WTC11 (cell line): ENCODE data around the gene PRKAR1B. TPM values are rescaled to one million over a fixed set of nuclear protein-coding genes. Genes with fewer than 3 reads are reported as not detected.

Experiments
- ARID4B ChIP-seq: sonication (generic); formaldehyde crosslinking; IDR thresholded peaks from 2 replicates; pipeline ENCODE4 v1.8.0; 2023; ENCODE audit warnings: missing genetic modification reagents, mild to moderate bottlenecking, borderline replicate concordance
- E2F5 ChIP-seq: sonication (generic); formaldehyde crosslinking; IDR thresholded peaks from 2 replicates; pipeline ENCODE4 v1.8.1; 2022; ENCODE audit warnings: mild to moderate bottlenecking, moderate library complexity, missing genetic modification reagents
- FOXK1 ChIP-seq: sonication (generic); formaldehyde crosslinking; IDR thresholded peaks from 2 replicates; pipeline ENCODE4 v1.8.0; 2022; ENCODE audit warnings: mild to moderate bottlenecking, moderate library complexity, missing genetic modification reagents
- KAT7 ChIP-seq: sonication (generic); formaldehyde crosslinking; IDR thresholded peaks from 2 replicates; pipeline ENCODE4 v1.8.1; 2023; ENCODE audit warnings: missing genetic modification reagents, mild to moderate bottlenecking, borderline replicate concordance
- MAX ChIP-seq: sonication (generic); formaldehyde crosslinking; IDR thresholded peaks from 2 replicates; pipeline ENCODE4 v1.8.0; 2022; ENCODE audit warnings: mild to moderate bottlenecking, missing genetic modification reagents
- TCF7 ChIP-seq: sonication (generic); formaldehyde crosslinking; IDR thresholded peaks from 2 replicates; pipeline ENCODE4 v1.8.0; 2022; ENCODE audit warnings: mild to moderate bottlenecking, low read depth, missing genetic modification reagents, moderate library complexity
- ZNF138 ChIP-seq: sonication (generic); formaldehyde crosslinking; conservative IDR thresholded peaks from 2 replicates; pipeline ENCODE4 v1.8.1; 2022; ENCODE audit warnings: mild to moderate bottlenecking, moderate library complexity, missing genetic modification reagents
- ZNF512 ChIP-seq: sonication (generic); formaldehyde crosslinking; IDR thresholded peaks from 2 replicates; pipeline ENCODE4 v1.8.1; 2022; ENCODE audit warnings: missing genetic modification reagents, borderline replicate concordance
- ZSCAN18 ChIP-seq: fragments of 250-450 bp; sonication (Bioruptor Pico); IDR thresholded peaks from 2 replicates; pipeline ENCODE4 v2.1.2; 2022; ENCODE audit warnings: mild to moderate bottlenecking, moderate library complexity
- total RNA-seq: library from RNA; stranded (reverse); gene quantifications from 3 replicates; pipeline ENCODE4 v1.2.3, GENCODE V29; 2021
- TF ChIP-seq, protein P1 (sequence below): sonication (generic); formaldehyde crosslinking; IDR thresholded peaks from 2 replicates; pipeline ENCODE4 v1.8.0; 2022; ENCODE audit warnings: mild to moderate bottlenecking, missing genetic modification reagents
- TF ChIP-seq, protein P2 (sequence below): sonication (generic); formaldehyde crosslinking; IDR thresholded peaks from 2 replicates; pipeline ENCODE4 v1.8.1; 2023; ENCODE audit warnings: mild to moderate bottlenecking, moderate library complexity, missing genetic modification reagents
- TF ChIP-seq, protein P3 (sequence below): sonication (generic); formaldehyde crosslinking; IDR thresholded peaks from 2 replicates; pipeline ENCODE4 v1.8.1; 2023; ENCODE audit warnings: mild to moderate bottlenecking, missing genetic modification reagents, borderline replicate concordance
- TF ChIP-seq, protein P4 (sequence below): sonication (generic); formaldehyde crosslinking; IDR thresholded peaks from 2 replicates; pipeline ENCODE4 v1.8.1; 2023; ENCODE audit warnings: mild to moderate bottlenecking, missing genetic modification reagents, moderate library complexity
- TF ChIP-seq, protein P5 (sequence below): fragments of 250-450 bp; sonication (Bioruptor Pico); IDR thresholded peaks from 2 replicates; pipeline ENCODE4 v1.9.0; 2021; ENCODE audit warnings: mild to moderate bottlenecking, borderline replicate concordance

PRKAR1B gene
- total RNA-seq, 1 experiment from 2014 or later = 43.6 TPM

DNA sequence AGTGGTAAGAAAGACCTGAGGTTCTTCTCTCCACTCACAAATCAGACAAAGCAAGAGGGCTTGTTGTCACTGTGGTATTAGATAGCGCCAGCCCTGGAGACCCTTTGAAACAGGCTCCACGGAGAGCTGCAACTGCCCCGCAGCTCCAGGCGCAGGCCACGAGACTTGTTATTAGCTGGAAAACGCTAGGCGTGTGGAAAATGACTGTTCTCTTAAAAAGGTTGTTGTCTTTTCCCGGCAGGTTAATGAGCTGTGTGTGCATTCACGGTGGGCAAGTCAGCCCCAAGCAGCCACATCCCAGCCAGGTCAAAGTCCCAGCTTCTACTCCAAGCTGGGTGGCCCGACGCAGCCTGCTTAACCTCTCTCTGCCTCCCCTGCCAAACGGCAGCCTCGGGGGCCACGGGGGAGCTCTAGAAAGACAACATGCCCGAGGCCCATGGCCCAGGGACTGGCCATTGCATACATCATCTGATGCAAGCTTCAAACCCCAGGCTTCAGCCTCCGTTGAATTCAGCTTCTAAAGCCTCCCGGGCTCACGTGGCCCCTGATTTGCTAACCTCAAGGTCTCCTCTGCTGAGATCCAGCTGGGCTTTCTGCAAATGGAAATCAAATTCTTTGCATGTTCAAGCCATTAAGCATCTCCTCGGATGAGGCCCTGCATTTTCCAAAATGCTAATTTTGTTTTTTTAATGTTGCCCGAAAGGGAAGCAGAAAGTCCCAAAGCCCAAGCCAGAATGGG, 61.9 kb downstream of the PRKAR1B start (continued):
- TF ChIP-seq, protein P1, sequence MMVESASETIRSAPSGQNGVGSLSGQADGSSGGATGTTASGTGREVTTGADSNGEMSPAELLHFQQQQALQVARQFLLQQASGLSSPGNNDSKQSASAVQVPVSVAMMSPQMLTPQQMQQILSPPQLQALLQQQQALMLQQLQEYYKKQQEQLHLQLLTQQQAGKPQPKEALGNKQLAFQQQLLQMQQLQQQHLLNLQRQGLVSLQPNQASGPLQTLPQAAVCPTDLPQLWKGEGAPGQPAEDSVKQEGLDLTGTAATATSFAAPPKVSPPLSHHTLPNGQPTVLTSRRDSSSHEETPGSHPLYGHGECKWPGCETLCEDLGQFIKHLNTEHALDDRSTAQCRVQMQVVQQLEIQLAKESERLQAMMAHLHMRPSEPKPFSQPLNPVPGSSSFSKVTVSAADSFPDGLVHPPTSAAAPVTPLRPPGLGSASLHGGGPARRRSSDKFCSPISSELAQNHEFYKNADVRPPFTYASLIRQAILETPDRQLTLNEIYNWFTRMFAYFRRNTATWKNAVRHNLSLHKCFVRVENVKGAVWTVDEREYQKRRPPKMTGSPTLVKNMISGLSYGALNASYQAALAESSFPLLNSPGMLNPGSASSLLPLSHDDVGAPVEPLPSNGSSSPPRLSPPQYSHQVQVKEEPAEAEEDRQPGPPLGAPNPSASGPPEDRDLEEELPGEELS (CRISPR knock-in tag) = no peak
- TF ChIP-seq ZNF138 (CRISPR knock-in tag) (no peak; the same call in 1 of the 2 replicates), ZNF512 (no peak), TCF7 (CRISPR knock-in tag) (no peak), MAX (CRISPR knock-in tag) (peak; percentile 48), KAT7 (CRISPR knock-in tag) (no peak), ARID4B (no peak; the same call in 1 of the 2 replicates), ZSCAN18 (CRISPR knock-in tag) (no peak), FOXK1 (CRISPR knock-in tag) (peak; percentile 51; the same call in 1 of the 2 replicates), E2F5 (CRISPR knock-in tag) (no peak)
- TF ChIP-seq, protein P2, sequence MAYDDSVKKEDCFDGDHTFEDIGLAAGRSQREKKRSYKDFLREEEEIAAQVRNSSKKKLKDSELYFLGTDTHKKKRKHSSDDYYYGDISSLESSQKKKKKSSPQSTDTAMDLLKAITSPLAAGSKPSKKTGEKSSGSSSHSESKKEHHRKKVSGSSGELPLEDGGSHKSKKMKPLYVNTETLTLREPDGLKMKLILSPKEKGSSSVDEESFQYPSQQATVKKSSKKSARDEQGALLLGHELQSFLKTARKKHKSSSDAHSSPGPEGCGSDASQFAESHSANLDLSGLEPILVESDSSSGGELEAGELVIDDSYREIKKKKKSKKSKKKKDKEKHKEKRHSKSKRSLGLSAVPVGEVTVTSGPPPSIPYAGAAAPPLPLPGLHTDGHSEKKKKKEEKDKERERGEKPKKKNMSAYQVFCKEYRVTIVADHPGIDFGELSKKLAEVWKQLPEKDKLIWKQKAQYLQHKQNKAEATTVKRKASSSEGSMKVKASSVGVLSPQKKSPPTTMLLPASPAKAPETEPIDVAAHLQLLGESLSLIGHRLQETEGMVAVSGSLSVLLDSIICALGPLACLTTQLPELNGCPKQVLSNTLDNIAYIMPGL = no peak
- TF ChIP-seq, protein P3, sequence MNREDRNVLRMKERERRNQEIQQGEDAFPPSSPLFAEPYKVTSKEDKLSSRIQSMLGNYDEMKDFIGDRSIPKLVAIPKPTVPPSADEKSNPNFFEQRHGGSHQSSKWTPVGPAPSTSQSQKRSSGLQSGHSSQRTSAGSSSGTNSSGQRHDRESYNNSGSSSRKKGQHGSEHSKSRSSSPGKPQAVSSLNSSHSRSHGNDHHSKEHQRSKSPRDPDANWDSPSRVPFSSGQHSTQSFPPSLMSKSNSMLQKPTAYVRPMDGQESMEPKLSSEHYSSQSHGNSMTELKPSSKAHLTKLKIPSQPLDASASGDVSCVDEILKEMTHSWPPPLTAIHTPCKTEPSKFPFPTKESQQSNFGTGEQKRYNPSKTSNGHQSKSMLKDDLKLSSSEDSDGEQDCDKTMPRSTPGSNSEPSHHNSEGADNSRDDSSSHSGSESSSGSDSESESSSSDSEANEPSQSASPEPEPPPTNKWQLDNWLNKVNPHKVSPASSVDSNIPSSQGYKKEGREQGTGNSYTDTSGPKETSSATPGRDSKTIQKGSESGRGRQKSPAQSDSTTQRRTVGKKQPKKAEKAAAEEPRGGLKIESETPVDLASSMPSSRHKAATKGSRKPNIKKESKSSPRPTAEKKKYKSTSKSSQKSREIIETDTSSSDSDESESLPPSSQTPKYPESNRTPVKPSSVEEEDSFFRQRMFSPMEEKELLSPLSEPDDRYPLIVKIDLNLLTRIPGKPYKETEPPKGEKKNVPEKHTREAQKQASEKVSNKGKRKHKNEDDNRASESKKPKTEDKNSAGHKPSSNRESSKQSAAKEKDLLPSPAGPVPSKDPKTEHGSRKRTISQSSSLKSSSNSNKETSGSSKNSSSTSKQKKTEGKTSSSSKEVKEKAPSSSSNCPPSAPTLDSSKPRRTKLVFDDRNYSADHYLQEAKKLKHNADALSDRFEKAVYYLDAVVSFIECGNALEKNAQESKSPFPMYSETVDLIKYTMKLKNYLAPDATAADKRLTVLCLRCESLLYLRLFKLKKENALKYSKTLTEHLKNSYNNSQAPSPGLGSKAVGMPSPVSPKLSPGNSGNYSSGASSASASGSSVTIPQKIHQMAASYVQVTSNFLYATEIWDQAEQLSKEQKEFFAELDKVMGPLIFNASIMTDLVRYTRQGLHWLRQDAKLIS (CRISPR knock-in tag) = no peak
- TF ChIP-seq, protein P4, sequence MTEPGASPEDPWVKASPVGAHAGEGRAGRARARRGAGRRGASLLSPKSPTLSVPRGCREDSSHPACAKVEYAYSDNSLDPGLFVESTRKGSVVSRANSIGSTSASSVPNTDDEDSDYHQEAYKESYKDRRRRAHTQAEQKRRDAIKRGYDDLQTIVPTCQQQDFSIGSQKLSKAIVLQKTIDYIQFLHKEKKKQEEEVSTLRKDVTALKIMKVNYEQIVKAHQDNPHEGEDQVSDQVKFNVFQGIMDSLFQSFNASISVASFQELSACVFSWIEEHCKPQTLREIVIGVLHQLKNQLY (CRISPR knock-in tag) = no peak
- TF ChIP-seq, protein P5, sequence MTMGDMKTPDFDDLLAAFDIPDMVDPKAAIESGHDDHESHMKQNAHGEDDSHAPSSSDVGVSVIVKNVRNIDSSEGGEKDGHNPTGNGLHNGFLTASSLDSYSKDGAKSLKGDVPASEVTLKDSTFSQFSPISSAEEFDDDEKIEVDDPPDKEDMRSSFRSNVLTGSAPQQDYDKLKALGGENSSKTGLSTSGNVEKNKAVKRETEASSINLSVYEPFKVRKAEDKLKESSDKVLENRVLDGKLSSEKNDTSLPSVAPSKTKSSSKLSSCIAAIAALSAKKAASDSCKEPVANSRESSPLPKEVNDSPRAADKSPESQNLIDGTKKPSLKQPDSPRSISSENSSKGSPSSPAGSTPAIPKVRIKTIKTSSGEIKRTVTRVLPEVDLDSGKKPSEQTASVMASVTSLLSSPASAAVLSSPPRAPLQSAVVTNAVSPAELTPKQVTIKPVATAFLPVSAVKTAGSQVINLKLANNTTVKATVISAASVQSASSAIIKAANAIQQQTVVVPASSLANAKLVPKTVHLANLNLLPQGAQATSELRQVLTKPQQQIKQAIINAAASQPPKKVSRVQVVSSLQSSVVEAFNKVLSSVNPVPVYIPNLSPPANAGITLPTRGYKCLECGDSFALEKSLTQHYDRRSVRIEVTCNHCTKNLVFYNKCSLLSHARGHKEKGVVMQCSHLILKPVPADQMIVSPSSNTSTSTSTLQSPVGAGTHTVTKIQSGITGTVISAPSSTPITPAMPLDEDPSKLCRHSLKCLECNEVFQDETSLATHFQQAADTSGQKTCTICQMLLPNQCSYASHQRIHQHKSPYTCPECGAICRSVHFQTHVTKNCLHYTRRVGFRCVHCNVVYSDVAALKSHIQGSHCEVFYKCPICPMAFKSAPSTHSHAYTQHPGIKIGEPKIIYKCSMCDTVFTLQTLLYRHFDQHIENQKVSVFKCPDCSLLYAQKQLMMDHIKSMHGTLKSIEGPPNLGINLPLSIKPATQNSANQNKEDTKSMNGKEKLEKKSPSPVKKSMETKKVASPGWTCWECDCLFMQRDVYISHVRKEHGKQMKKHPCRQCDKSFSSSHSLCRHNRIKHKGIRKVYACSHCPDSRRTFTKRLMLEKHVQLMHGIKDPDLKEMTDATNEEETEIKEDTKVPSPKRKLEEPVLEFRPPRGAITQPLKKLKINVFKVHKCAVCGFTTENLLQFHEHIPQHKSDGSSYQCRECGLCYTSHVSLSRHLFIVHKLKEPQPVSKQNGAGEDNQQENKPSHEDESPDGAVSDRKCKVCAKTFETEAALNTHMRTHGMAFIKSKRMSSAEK (CRISPR knock-in tag) = no peak
